HG03575 (cell line): Measurements from ENCODE around the gene MOGAT2.
"Not testable (repeated sequence)": the region's sequence is repeated elsewhere in the genome, so short reads cannot be mapped to it uniquely, and the experiment has no call there.

ENCODE experiments used
- ATAC-seq: cut with Tn5 transposase; IDR thresholded peaks from one replicate; pipeline ENCODE4 v1.9.1; 2021; ENCODE audit not compliant: unreplicated experiment, insufficient number of reproducible peaks, low FRiP score; ENCODE audit errors: extremely low read depth

MOGAT2 gene

GRCh38 chr11:75718419-75719339 lies 1.0 kb downstream of the MOGAT2 start:
- ATAC-seq = no peak

- ATAC-seq = no peak
These were observed 2.0 kb downstream of the MOGAT2 start for GRCh38 chr11:75719340-75720239.

GRCh38 chr11:75720639-75721038 lies 3.0 kb downstream of the MOGAT2 start:
- ATAC-seq = no peak

GRCh38 chr11:75721852-75722668 lies 4.4 kb downstream of the MOGAT2 start:
- no peak for ATAC-seq

- ATAC-seq = no peak
These were observed 5.0 kb downstream of the MOGAT2 start for GRCh38 chr11:75722669-75723042.

GRCh38 chr11:75725547-75726320 lies 8.1 kb downstream of the MOGAT2 start:
- no peak for ATAC-seq

GRCh38 chr11:75728992-75729391 lies 11.4 kb downstream of the MOGAT2 start:
- ATAC-seq = no peak

GRCh38 chr11:75731095-75731494 lies 13.5 kb downstream of the MOGAT2 start:
- ATAC-seq = no peak

- no peak for ATAC-seq
These were observed 15.4 kb downstream of the MOGAT2 start for GRCh38 chr11:75733071-75733430.

- ATAC-seq = no peak
These were observed 15.9 kb downstream of the MOGAT2 start for GRCh38 chr11:75733431-75734107.

- ATAC-seq = no peak
These were observed 17.0 kb downstream of the MOGAT2 start for GRCh38 chr11:75734491-75735180.

- no peak for ATAC-seq
These were observed 17.7 kb downstream of the MOGAT2 start for GRCh38 chr11:75735181-75735845.

GRCh38 chr11:75737314-75737713 lies 19.7 kb downstream of the MOGAT2 start:
- ATAC-seq = no peak

- no peak for ATAC-seq
These were observed 23.0 kb downstream of the MOGAT2 start for GRCh38 chr11:75740681-75741080.

GRCh38 chr11:75743159-75743558 lies 25.5 kb downstream of the MOGAT2 start:
- not testable (repeated sequence) for ATAC-seq

- no peak for ATAC-seq
These were observed 26.3 kb downstream of the MOGAT2 start for GRCh38 chr11:75743711-75744563.
